GM12872 (cell line): Measurements from ENCODE around the gene CD300E.

Experiments used
- CTCF ChIP-seq: IDR thresholded peaks from 3 replicates; pipeline ENCODE4 v1.5.1; 2011; ENCODE audit warnings: low read depth, mild to moderate bottlenecking, low read length, moderate library complexity; ENCODE audit not compliant: insufficient read depth

Gene CD300E

GRCh38 chr17:74578979-74579378 is 44.6 kb downstream of the CD300E start:
- no peak for TF ChIP-seq CTCF

- no peak for TF ChIP-seq CTCF
Measured at GRCh38 chr17:74574489-74575142, 48.9 kb downstream of the CD300E start.

DNA sequence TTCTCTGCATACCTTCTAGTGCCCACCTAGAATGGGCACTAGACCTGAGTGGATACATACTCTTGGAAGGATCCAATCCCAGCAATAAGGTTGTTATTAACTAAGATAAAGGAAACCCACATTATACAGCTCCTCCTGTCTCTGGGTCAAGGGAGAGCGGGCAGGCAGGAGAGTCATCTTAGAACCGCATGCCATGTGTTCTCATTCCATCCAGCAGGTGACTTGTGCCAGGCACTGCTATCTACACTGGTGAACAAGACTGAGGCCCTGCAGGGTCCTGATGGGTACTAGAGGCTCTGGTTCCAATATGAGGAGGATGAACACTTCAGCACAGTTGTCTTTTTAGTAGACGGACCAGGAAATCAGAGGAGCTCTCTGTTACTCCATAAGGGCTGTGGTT is 50.4 kb downstream of the CD300E start:
- no peak for TF ChIP-seq CTCF

DNA sequence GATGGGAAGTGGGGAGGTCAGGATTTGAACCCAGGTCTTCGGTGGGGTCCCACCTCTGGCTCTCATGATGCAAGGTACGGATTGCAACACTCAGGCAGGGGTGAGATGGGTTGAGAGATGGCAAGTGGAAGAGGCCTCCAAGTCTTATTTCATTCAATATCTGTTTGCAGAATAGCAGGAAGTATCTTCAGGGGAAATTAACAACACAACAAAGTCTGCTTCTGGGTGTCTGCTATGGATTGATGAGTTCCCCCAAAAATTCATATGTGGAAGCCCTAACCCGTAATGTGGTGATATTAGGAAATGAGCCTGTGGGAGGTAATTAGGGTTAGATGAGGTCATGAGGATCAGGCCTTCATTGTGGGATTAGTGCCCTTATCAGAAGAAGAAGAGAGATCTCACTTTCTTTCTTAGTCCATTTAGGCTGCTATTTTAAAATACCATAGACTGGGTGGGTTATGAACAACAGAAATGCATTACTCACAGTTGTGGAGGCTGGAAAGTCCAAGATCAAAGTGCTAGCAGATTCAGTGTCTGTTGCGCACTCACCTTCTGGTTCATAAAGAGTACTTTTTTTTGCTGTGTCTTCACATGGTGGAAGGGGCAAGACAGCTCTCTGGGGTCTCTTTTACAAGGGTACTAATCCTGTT is 51.8 kb downstream of the CD300E start:
- TF ChIP-seq CTCF, result no peak

DNA sequence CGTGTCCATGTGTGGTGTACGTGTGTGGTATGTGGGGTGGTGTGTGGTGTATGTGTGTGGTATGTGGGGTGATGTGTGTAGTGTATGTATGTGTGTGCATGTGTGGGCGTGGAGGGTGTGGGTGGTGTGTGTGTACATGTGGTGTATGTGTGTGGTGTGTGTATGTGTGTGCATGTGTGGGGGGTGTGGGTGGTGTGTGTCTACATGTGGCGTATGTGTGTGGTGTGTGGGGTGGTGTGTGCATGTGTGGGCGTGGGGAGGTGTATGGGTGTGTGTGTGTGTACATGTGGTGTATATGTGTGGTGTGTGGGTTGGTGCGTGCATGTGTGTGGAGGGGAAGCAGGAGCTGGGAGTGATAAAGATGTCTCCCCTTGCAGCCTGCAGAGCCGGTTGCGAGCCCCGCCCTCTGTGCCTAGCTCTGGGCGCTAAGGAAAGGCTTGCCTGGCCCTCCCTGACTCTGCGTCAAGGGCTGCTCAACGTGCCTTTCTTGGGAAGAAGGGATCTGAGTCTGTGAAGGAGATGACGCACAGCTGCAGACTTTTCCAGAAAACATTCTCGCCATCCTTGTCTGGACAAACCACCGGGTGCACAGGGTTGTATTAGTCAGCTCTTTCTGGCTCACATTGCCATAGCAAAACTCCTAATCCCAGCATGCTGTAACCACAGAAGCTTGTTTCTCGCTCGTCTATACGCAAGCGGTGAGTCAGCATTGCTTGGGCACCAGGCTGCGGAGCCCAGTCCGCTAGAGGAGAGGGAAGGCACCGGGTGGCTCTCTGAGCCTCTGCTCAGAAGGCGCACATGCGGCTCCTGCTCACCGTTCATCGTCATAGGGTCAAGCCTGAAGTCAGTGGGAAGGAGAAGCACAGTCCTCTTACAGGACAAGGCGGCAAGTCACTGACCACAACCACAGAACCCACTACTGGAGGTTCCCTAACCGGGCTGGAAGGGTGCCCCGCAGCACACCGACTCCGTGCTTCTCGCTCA is 54.2 kb downstream of the CD300E start:
- TF ChIP-seq CTCF, result no peak

- TF ChIP-seq CTCF, result no peak
Measured at GRCh38 chr17:74568106-74568873, 55.2 kb downstream of the CD300E start.

DNA sequence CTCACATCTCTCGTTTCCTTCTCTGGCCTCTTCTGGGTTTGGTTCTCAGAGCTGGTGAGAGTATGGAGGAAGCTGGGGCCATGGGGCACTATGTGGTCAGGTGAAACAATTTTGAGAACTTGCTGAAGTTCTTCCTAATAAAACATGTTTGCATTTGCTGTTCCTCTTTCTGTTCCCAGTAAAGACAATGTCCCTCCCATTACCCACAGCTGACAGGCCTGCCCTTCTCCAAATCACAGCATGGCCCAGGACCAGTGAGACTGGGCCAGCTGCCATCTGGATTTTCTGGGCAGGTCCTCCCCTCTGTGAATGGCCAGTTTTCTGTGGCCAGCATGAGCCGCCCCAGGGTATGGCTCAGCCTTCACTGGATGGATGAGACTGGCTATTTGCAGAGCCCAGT is 56.1 kb downstream of the CD300E start, which contains the start of gene CD300H:
TSS of gene CD300H (minus strand) at position 113 of the 400 bp plus-strand sequence.
- TF ChIP-seq CTCF, result no peak
